Lower leg skin (tissue), 4 donors: ENCODE measurements around the gene WDFY4. TPM values are rescaled to one million over a fixed set of nuclear protein-coding genes. Genes with fewer than 3 reads are reported as not detected.

Experiments
- DNase-seq, 2 donors: peaks; one replicate each; pipeline ENCODE4 v3.0.0-alpha.2; 2019; ENCODE audit warnings: low spot score in 2 of 2
- H3K4me3 ChIP-seq: fragments of 200-600 bp; sonication (generic); 2 replicates; pipeline ENCODE4 v1.5.1; 2017; ENCODE audit warnings: mild to moderate bottlenecking, low read depth; ENCODE audit not compliant: poor library complexity, severe bottlenecking
- POLR2A ChIP-seq, 2 donors: fragments of 450-650 bp; IDR thresholded peaks; one replicate each; pipeline ENCODE4 v1.6.1; 2016 to 2017; ENCODE audit warnings: antibody characterized with exemption in 2 of 2, mild to moderate bottlenecking in 1 of 2, moderate library complexity in 1 of 2
- WGBS, 2 donors: methylation state at CpG; one replicate each; pipeline ENCODE4 v1.1.5; 2018; 5-methylcytosine and 5-hydroxymethylcytosine counted together
- intact Hi-C: fragments of 100-400 bp; cut with DNase I; formaldehyde crosslinking; loops from one replicate; pipeline ENCODE4 v1.15.0; 2023; ENCODE audit warnings: low total_unique reads
- total RNA-seq, 4 donors: library from RNA; depleted of rRNA; stranded (reverse); fragments of >200 nt; gene quantifications; one replicate each; pipeline ENCODE4 v1.1.0, GENCODE V29; 2016
- TF ChIP-seq, protein P1 (sequence below), 3 donors: fragments of 450-650 bp; IDR thresholded peaks; one replicate each; pipeline ENCODE4 v1.5.1; 2016; ENCODE audit warnings: antibody characterized with exemption in 3 of 3, mild to moderate bottlenecking in 3 of 3, moderate library complexity in 2 of 3

WDFY4 gene
- total RNA-seq, 4 donors from 2014 or later, result 0.91 to 4.2 (median 1.1) TPM

DNA sequence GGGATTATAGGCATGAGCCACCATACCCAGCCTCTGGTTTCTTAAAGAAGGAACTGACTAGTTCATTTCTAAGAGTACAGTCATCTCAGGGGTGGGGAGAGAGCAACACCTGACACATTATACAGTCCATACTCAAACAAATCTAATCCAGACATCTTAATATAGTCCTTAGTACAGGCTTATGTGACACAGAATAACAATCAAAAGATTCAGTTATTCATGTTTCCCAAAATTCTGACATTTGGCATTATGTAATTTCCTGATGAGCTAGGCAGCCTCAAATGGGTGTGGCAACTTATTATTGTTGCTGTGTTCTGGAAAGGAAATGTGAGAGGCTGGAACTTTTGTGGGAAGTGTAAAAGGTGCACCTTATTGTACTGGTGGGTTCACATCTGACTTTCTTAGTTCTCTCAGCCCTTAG lies 116.3 kb downstream of the WDFY4 start:
- TF ChIP-seq, protein P1, sequence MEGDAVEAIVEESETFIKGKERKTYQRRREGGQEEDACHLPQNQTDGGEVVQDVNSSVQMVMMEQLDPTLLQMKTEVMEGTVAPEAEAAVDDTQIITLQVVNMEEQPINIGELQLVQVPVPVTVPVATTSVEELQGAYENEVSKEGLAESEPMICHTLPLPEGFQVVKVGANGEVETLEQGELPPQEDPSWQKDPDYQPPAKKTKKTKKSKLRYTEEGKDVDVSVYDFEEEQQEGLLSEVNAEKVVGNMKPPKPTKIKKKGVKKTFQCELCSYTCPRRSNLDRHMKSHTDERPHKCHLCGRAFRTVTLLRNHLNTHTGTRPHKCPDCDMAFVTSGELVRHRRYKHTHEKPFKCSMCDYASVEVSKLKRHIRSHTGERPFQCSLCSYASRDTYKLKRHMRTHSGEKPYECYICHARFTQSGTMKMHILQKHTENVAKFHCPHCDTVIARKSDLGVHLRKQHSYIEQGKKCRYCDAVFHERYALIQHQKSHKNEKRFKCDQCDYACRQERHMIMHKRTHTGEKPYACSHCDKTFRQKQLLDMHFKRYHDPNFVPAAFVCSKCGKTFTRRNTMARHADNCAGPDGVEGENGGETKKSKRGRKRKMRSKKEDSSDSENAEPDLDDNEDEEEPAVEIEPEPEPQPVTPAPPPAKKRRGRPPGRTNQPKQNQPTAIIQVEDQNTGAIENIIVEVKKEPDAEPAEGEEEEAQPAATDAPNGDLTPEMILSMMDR (IDR thresholded peaks at IDR 0.05), result no peak
- no peak for TF ChIP-seq POLR2A (IDR thresholded peaks at IDR 0.05)
- H3K4me3 ChIP-seq, result no peak overlapping the region
- intact Hi-C loops, result no loop called here
- peak in 1 of 2 donors; percentile 34 for DNase-seq

DNA sequence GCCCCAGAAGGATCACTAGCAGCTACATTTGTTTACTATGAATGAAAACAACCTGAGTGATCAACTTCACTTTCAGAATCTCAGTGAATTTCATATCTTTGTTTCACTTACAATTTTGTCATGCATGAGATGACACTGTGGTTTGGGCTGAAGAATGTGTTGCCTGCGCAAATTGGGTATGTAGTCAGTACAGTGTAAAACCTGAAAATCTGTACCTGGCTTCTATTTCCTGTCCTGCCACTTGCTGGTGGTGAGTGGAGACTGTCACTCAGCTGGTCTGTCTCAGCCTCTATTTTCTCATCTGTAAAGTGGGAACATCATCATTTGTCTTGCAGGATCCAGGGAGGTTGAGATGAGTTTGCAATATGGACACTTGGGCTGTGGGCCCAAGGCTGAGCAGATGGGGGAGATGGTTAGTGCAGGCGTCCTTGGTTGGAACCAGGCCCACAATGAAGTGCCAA lies 118.0 kb downstream of the WDFY4 start:
- WGBS, 2 donors, result 89 to 90% methylated on average over 2 of the region's 2 CpGs
- no peak for DNase-seq
- intact Hi-C loops, result no loop called here
- no peak overlapping the region for H3K4me3 ChIP-seq
- TF ChIP-seq, protein P1 (IDR thresholded peaks at IDR 0.05), result no peak
- TF ChIP-seq POLR2A (IDR thresholded peaks at IDR 0.05), result no peak

DNA sequence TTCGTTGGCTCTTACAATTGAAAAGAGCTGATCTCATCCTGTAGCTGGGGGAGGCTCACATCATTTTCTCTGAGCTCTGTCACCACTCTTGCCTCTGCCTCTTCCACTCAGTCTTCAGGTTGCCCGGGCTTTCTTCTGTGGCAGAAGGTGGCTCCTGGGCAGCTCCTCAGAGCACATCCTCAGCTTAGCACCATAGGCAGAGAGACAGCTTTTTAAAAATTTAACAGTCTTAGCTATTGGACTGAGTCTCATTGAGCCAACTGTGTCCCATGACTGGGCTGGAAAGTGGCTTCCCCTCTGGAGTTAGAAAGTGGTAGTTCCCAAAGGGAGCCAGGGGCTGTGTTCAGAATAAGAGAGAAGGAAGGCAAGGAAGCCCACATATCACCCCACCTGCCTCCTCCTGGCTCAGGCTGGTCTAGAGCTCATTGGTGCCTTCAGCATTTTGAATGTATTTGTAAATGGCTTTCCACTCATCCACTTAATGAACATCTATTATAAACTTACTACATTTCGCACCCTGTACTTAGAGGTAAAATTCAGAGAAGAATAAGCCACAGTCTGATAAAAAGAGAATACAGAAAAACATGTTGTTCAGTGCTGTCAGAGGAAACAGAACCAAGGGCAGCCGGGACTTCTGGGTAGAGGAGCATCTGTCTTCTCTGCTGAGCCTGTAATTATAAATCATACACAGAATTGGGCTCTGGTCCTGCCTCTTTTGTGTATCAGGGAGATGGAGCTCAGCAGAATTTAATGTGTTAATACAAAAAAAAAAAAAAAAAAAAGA lies 119.3 kb downstream of the WDFY4 start:
- intact Hi-C loops, result no loop called here
- H3K4me3 ChIP-seq, result no peak overlapping the region
- TF ChIP-seq, protein P1 (IDR thresholded peaks at IDR 0.05), result no peak
- TF ChIP-seq POLR2A (IDR thresholded peaks at IDR 0.05), result no peak
- no peak for DNase-seq
- 72 to 79% methylated on average over 4 of the region's 4 CpGs for WGBS, 2 donors

DNA sequence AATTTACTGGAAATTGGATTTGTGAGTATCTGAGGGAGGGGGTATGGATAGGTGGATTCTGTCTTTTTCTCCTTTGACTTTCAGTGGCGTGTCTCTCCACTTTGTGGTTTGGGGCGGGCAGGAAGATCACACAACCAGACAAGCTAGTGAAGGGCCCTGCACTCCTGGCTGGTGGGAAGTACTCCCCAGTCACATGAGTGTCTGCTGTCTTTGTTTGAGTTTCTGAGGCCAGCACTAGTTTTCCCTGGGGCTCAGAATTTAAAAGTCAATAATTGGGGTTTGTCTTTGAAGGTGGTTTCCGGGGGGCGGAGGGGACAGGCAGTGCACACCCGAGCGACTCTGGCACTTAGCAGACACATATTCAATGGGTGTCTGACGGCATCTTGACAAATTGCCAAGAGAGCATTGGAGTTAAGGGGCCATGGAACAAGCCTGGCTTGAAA lies 120.1 kb downstream of the WDFY4 start:
- DNase-seq, result no peak
- WGBS, 2 donors, result 25 to 27% methylated on average over 7 of the region's 7 CpGs
- H3K4me3 ChIP-seq, result no peak overlapping the region
- TF ChIP-seq POLR2A (IDR thresholded peaks at IDR 0.05), result no peak
- TF ChIP-seq, protein P1 (IDR thresholded peaks at IDR 0.05), result no peak
- intact Hi-C loops, result no loop called here

DNA sequence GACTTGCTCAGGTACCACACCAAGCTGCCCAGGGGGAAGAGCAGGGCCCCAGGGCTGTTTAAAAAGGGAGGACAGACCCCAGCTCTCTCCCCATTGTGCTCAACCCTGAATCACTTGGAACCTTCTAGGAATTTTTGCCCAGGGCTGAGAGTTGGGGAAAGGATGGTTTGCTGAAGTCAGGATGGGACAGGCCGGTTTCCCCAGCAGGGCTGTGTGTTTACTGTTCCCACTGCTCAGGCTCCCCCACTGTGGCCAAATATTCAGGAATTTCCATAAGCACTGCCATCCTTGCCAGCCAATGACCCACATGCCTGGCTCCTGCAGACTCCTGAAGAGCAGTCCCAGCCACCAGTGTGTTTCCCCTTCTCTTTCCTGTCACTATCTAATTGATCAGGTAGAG lies 120.7 kb downstream of the WDFY4 start:
- H3K4me3 ChIP-seq, result no peak overlapping the region
- DNase-seq, result no peak
- no peak for TF ChIP-seq POLR2A (IDR thresholded peaks at IDR 0.05)
- TF ChIP-seq, protein P1 (IDR thresholded peaks at IDR 0.05), result no peak
- intact Hi-C loops, result no loop called here
- 67 to 80% methylated on average over 1 of the region's 1 CpG for WGBS, 2 donors
